T-helper 2 cell treated with Interferon-gamma antibody and Interleukin-4, amounts not matched to agents 5 μg/mL and 100 μg/mL, for 36 hours (primary cell): Measurements from ENCODE around the gene TMEM178B.

Experiments used
- DNase-seq: peaks from one replicate; pipeline ENCODE4 v3.0.0; 2021; ENCODE audit warnings: low spot score
- H3K27ac Mint-ChIP-seq: one replicate; pipeline ENCODE4 v1.8.0; 2021; ENCODE audit warnings: mild to moderate bottlenecking, mixed read lengths
- H3K27me3 Mint-ChIP-seq: one replicate; pipeline ENCODE4 v1.8.0; 2021; ENCODE audit warnings: low read depth, mixed read lengths
- H3K36me3 Mint-ChIP-seq: one replicate; pipeline ENCODE4 v1.8.0; 2021; ENCODE audit warnings: low read depth, mixed read lengths
- H3K4me1 Mint-ChIP-seq: one replicate; pipeline ENCODE4 v1.8.0; 2021; ENCODE audit warnings: low read depth, mixed read lengths
- H3K4me3 Mint-ChIP-seq: one replicate; pipeline ENCODE4 v1.8.0; 2022; ENCODE audit warnings: mild to moderate bottlenecking, moderate library complexity, mixed read lengths
- H3K9me3 Mint-ChIP-seq: one replicate; pipeline ENCODE4 v1.8.0; 2021; ENCODE audit warnings: mixed read lengths

The TMEM178B gene

GRCh38 chr7:141527076-141527475, 453.2 kb downstream of the TMEM178B start:
- no peak for DNase-seq
- H3K36me3 Mint-ChIP-seq = no peaks in the 10 kb centered on the region
- no peak overlapping the region for H3K4me3 Mint-ChIP-seq
- no peak overlapping the region for H3K27ac Mint-ChIP-seq
- H3K27me3 Mint-ChIP-seq = peaks cover 30% of the 10 kb centered on the region
- H3K9me3 Mint-ChIP-seq = no peaks in the 10 kb centered on the region
- no peaks in the 10 kb centered on the region for H3K4me1 Mint-ChIP-seq

GRCh38 chr7:141528399-141528798, 454.5 kb downstream of the TMEM178B start:
- DNase-seq = no peak
- Mint-ChIP-seq H3K36me3 (no peaks in the 10 kb centered on the region), H3K4me3 (no peak overlapping the region), H3K9me3 (no peaks in the 10 kb centered on the region), H3K27me3 (peaks cover 27% of the 10 kb centered on the region), H3K4me1 (peaks cover under 1% of the 10 kb centered on the region), H3K27ac (no peak overlapping the region)
